Osteoblast (primary cell): ENCODE results near the gene PCNP. TPM values are rescaled to one million over a fixed set of nuclear protein-coding genes. Genes with fewer than 3 reads are reported as not detected.
"Not testable (repeated sequence)": the region's sequence is repeated elsewhere in the genome, so short reads cannot be mapped to it uniquely, and the experiment has no call there.

ENCODE experiments used
- DNase-seq: peaks from one replicate; pipeline ENCODE4 v3.0.0; 2011; ENCODE audit warnings: low spot score, mixed read lengths; ENCODE audit not compliant: insufficient read length; ENCODE audit errors: missing footprints
- H2AFZ ChIP-seq: 2 replicates; pipeline ENCODE4 v1.6.0; 2011; ENCODE audit warnings: mild to moderate bottlenecking, low read length
- H3K27ac ChIP-seq: 2 replicates; pipeline ENCODE4 v1.5.1; 2011; ENCODE audit warnings: mild to moderate bottlenecking, low read depth, low read length, moderate library complexity
- H3K27me3 ChIP-seq: 2 replicates; pipeline ENCODE4 v1.6.0; 2012; ENCODE audit warnings: mild to moderate bottlenecking, control low read depth, inconsistent platforms, low read length, moderate library complexity; ENCODE audit not compliant: insufficient read depth
- H3K36me3 ChIP-seq: 2 replicates; pipeline ENCODE4 v1.5.1; 2011; ENCODE audit warnings: mild to moderate bottlenecking, low read length, control low read depth, moderate library complexity; ENCODE audit not compliant: insufficient read depth
- H3K4me1 ChIP-seq: 2 replicates; pipeline ENCODE4 v1.5.1; 2011; ENCODE audit warnings: mild to moderate bottlenecking, low read length, control low read depth, moderate library complexity; ENCODE audit not compliant: insufficient read depth
- H3K4me2 ChIP-seq: 2 replicates; pipeline ENCODE4 v1.6.0; 2011; ENCODE audit warnings: mild to moderate bottlenecking, low read length; ENCODE audit not compliant: insufficient read depth
- H3K4me3 ChIP-seq: fragments of 200-600 bp; sonication (generic); 3 replicates; pipeline ENCODE4 v1.5.1; 2012; ENCODE audit warnings: mild to moderate bottlenecking, low read length, inconsistent platforms; ENCODE audit not compliant: insufficient read depth
- H3K79me2 ChIP-seq: 2 replicates; pipeline ENCODE4 v1.6.0; 2012; ENCODE audit warnings: mild to moderate bottlenecking, low read length, control low read depth, inconsistent platforms; ENCODE audit not compliant: insufficient read depth
- H3K9me3 ChIP-seq: 2 replicates; pipeline ENCODE4 v1.5.1; 2011; ENCODE audit warnings: low read depth, low read length, control low read depth
- H4K20me1 ChIP-seq: 2 replicates; pipeline ENCODE4 v1.6.0; 2012; ENCODE audit warnings: mild to moderate bottlenecking, low read length, control low read depth; ENCODE audit not compliant: insufficient read depth
- CTCF ChIP-seq: IDR thresholded peaks from 2 replicates; pipeline ENCODE4 v1.5.1; 2011; ENCODE audit warnings: mild to moderate bottlenecking, low read depth, low read length, moderate library complexity; ENCODE audit errors: extremely low read depth
- total RNA-seq: library from RNA; depleted of rRNA; stranded (reverse); fragments of >200 nt; gene quantifications from 2 replicates; pipeline ENCODE4 v1.2.3, GENCODE V29; 2012

The PCNP gene
- total RNA-seq, 1 donor = 92.6 TPM

GRCh38 chr3:101591071-101591470, 17.1 kb downstream of the PCNP start:
- Histone ChIP-seq H3K4me3 (no peak overlapping the region), H3K36me3 (peaks cover 53% of the 10 kb centered on the region), H4K20me1 (peaks cover 3% of the 10 kb centered on the region), H3K4me2 (no peak overlapping the region), H3K79me2 (peaks cover 26% of the 10 kb centered on the region), H2AFZ (no peak overlapping the region), H3K27me3 (no peaks in the 10 kb centered on the region), H3K9me3 (no peaks in the 10 kb centered on the region), H3K27ac (no peak overlapping the region), H3K4me1 (no peaks in the 10 kb centered on the region)
- no peak for TF ChIP-seq CTCF
- no peak for DNase-seq

GRCh38 chr3:101602731-101603130, 28.8 kb downstream of the PCNP start:
- Histone ChIP-seq H3K9me3 (no peaks in the 10 kb centered on the region), H3K4me1 (no peaks in the 10 kb centered on the region), H3K79me2 (no peaks in the 10 kb centered on the region), H3K4me2 (no peak overlapping the region), H2AFZ (no peak overlapping the region), H4K20me1 (no peaks in the 10 kb centered on the region), H3K4me3 (no peak overlapping the region), H3K27ac (no peak overlapping the region), H3K27me3 (no peaks in the 10 kb centered on the region), H3K36me3 (peaks cover 5% of the 10 kb centered on the region)
- DNase-seq = no peak
- TF ChIP-seq CTCF = no peak

DNA sequence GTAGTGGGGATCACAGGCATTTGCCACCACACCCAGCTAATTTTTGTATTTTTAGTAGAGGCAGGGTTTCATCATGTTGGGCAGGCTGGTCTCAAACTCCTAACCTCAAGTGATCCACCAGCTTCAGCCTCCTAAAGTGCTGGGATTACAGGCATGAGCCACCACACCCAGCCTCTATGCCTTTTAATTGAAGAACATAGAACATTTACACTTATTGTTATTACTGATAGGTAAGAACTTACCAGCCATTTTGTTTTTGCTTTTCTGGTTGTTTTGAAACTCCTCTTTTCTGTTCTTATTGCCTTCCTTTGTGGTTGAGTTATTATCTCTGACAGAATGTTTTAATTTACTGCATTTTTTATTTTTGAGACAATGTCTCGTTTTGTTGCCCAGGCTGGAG, 29.2 kb downstream of the PCNP start:
- no peaks in the 10 kb centered on the region for H3K27me3 ChIP-seq
- no peak overlapping the region for H3K4me3 ChIP-seq
- H3K4me1 ChIP-seq = no peaks in the 10 kb centered on the region

GRCh38 chr3:101605398-101605797, 31.4 kb downstream of the PCNP start:
- not testable (repeated sequence) for DNase-seq, H3K27me3 ChIP-seq

More for the DNA sequence above, 29.2 kb downstream of the PCNP start:
- Histone ChIP-seq H3K36me3 (peaks cover 5% of the 10 kb centered on the region), H3K4me2 (no peak overlapping the region), H3K79me2 (no peaks in the 10 kb centered on the region), H4K20me1 (no peaks in the 10 kb centered on the region), H3K9me3 (no peaks in the 10 kb centered on the region), H2AFZ (no peak overlapping the region), H3K27ac (no peak overlapping the region)
- TF ChIP-seq CTCF = no peak
- DNase-seq = peak; percentile 5

DNA sequence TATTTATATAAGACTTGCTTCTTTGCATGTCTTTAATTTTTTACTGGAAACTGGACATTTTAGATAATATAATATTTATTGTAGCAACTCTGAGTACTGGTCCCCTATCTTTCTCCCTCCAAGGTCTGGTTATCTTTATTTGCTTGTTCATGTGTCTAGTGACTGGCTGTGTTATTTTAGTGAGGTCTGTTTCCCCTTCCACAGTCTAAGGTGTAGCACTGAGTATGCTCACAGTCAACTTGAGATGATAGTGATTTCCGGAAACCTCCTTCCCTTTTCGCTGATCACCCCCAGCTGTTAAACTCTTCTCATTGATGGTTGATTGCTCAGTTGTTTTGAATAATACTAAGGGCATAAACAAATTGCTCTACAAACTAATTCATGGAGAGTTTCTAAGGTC, 37.0 kb downstream of the PCNP start:
- Histone ChIP-seq H3K36me3 (no peaks in the 10 kb centered on the region), H3K4me2 (no peak overlapping the region), H4K20me1 (no peaks in the 10 kb centered on the region), H3K4me1 (no peaks in the 10 kb centered on the region), H2AFZ (no peak overlapping the region), H3K79me2 (no peaks in the 10 kb centered on the region), H3K27ac (no peak overlapping the region), H3K27me3 (no peaks in the 10 kb centered on the region), H3K4me3 (no peak overlapping the region), H3K9me3 (no peaks in the 10 kb centered on the region)
- no peak for TF ChIP-seq CTCF
- DNase-seq = no peak

More at GRCh38 chr3:101605398-101605797, 31.4 kb downstream of the PCNP start:
- not testable (repeated sequence) for H3K4me2 ChIP-seq, H3K9me3 ChIP-seq, H3K27ac ChIP-seq, H3K36me3 ChIP-seq, H2AFZ ChIP-seq, H3K4me1 ChIP-seq, H3K79me2 ChIP-seq, H4K20me1 ChIP-seq, H3K4me3 ChIP-seq

- H3K9me3 ChIP-seq, H3K27me3 ChIP-seq, H3K27ac ChIP-seq, H2AFZ ChIP-seq, H3K36me3 ChIP-seq, H4K20me1 ChIP-seq, DNase-seq, H3K79me2 ChIP-seq, H3K4me2 ChIP-seq, H3K4me1 ChIP-seq, H3K4me3 ChIP-seq: not testable (repeated sequence)
These were observed 39.0 kb downstream of the PCNP start for GRCh38 chr3:101613014-101613413.
